ENCODE results near the gene GABRG3. TPM values are rescaled to one million over a fixed set of nuclear protein-coding genes. Genes with fewer than 3 reads are reported as not detected.

Gene GABRG3
- total and polyA plus RNA-seq, 12 donors, result 0.08 to 1.1 (median 0.44) TPM; not detected in 5

DNA sequence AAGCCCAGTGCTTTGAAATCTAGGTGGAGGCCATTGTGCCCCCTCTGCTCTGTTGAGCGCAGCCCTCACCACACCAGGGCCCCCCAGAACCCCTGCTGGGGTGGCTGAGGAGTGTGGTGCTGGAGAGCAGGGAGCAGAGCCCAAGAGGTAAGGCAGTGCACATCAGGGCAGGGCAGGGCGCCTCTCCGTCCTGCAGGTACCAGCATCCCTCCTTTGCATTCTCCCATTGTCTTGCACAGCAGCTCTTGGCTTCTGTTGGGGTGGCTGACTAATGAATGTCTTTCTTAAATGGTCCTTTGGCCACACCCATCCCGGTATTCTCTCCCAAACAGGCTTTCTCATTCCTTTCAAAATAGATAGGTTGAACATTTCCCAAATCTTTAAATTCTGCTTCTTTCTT lies 41.4 kb upstream of the GABRG3 start:
- no peak overlapping the region for H3K4me3 ChIP-seq
- DNase-seq, result no peak
- 65 to 87% (median 80%) methylated on average over 3 to 4 of the region's 4 CpGs for WGBS, 4 donors
- no peaks in the 10 kb centered on the region for H3K9me3 ChIP-seq (replicated peaks in 1 of 3)
- intact Hi-C loops (cut with DNase I), result no loop called here
- H3K36me3 ChIP-seq (replicated peaks in 1 of 2), result no peaks in the 10 kb centered on the region
- no peak overlapping the region for H3K27ac ChIP-seq
- TF ChIP-seq, protein P1, sequence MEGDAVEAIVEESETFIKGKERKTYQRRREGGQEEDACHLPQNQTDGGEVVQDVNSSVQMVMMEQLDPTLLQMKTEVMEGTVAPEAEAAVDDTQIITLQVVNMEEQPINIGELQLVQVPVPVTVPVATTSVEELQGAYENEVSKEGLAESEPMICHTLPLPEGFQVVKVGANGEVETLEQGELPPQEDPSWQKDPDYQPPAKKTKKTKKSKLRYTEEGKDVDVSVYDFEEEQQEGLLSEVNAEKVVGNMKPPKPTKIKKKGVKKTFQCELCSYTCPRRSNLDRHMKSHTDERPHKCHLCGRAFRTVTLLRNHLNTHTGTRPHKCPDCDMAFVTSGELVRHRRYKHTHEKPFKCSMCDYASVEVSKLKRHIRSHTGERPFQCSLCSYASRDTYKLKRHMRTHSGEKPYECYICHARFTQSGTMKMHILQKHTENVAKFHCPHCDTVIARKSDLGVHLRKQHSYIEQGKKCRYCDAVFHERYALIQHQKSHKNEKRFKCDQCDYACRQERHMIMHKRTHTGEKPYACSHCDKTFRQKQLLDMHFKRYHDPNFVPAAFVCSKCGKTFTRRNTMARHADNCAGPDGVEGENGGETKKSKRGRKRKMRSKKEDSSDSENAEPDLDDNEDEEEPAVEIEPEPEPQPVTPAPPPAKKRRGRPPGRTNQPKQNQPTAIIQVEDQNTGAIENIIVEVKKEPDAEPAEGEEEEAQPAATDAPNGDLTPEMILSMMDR (IDR thresholded peaks at IDR 0.05), result no peak
- TF ChIP-seq POLR2A (IDR thresholded peaks at IDR 0.05), result no peak
- no peaks in the 10 kb centered on the region for H3K4me1 ChIP-seq (replicated peaks in 1 of 2)
- H3K27me3 ChIP-seq, result no peaks in the 10 kb centered on the region

DNA sequence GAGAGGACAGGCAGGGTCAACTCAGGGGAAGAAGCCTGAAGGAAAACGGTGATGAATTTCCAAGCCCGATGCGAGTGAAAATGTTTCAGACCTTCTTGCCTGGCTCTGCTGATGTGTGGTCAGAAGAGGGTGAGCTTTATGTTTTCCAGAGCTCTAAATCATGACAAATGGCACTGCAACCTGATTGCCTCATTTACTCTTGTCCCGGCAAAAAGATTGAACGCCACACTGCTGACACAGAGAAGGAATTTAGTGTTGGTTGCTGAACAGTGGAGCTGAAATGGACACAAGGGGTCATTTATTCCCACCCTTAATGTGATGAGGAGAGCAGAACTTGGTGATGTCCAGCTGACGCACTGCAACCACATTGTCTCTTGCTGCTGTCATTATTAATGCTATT lies 36.1 kb upstream of the GABRG3 start:
- no peaks in the 10 kb centered on the region for H3K9me3 ChIP-seq (replicated peaks in 1 of 3)
- intact Hi-C loops (cut with DNase I), result no loop called here
- no peaks in the 10 kb centered on the region for H3K36me3 ChIP-seq (replicated peaks in 1 of 2)
- TF ChIP-seq, protein P1 (IDR thresholded peaks at IDR 0.05), result no peak
- TF ChIP-seq POLR2A (IDR thresholded peaks at IDR 0.05), result no peak
- no peak for DNase-seq
- H3K4me1 ChIP-seq (replicated peaks in 1 of 2), result no peaks in the 10 kb centered on the region
- 58 to 81% (median 71%) methylated on average over 6 of the region's 6 CpGs for WGBS, 4 donors
- H3K4me3 ChIP-seq, result no peak overlapping the region
- no peak overlapping the region for H3K27ac ChIP-seq
- H3K27me3 ChIP-seq, result no peaks in the 10 kb centered on the region

DNA sequence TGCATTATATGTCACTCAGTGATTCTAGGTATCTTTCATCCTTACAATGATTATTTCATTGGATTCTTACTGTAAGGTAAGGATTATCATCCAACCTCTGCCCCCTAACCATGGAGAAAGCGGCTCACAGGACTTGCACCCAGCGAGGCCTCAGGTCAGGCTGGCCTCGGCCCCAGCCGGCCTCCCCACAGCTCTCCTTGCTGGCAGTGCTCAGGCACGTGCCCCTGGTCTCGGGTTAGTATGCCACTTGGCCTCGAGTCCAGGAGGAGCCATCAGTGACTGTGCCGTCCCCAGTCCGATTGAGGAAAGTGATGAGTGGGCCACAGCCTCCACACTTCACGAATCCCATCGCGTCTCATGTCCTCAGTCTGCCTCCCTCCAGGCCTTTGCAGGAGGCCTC lies 35.7 kb upstream of the GABRG3 start:
- H3K27me3 ChIP-seq, result no peaks in the 10 kb centered on the region
- intact Hi-C loops (cut with DNase I), result no loop called here
- DNase-seq, result no peak
- TF ChIP-seq, protein P1 (IDR thresholded peaks at IDR 0.05), result no peak
- no peak for TF ChIP-seq POLR2A (IDR thresholded peaks at IDR 0.05)
- H3K36me3 ChIP-seq (replicated peaks in 1 of 2), result no peaks in the 10 kb centered on the region
- WGBS, 4 donors, result 84 to 89% (median 87%) methylated on average over 7 to 12 of the region's 12 CpGs
- H3K9me3 ChIP-seq (replicated peaks in 1 of 3), result no peaks in the 10 kb centered on the region
- no peaks in the 10 kb centered on the region for H3K4me1 ChIP-seq (replicated peaks in 1 of 2)
- H3K27ac ChIP-seq, result no peak overlapping the region
- H3K4me3 ChIP-seq, result no peak overlapping the region

DNA sequence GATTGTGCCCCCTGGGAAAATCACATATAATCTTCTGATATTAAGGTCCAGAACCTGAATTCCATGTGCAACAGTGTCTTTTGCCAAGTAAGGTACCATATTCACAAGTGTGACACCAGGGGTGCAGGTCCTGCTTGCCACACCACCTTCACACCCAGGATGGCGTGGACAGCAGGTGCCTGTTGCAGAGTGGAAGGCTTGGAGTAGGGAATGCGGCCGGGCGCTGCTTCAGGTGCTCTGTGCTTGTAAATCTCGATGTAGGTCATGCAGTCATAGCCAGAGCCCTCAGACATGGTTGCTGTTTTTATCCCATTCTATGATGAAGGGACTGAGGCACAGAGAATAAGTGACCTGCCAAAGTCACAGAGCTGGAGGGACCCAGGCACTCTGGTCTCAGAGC lies 34.5 kb upstream of the GABRG3 start:
- H3K4me3 ChIP-seq, result no peak overlapping the region
- H3K9me3 ChIP-seq (replicated peaks in 1 of 3), result no peaks in the 10 kb centered on the region
- WGBS, 4 donors, result 80 to 97% (median 88%) methylated on average over 5 of the region's 5 CpGs
- DNase-seq, result no peak
- intact Hi-C loops (cut with DNase I), result no loop called here
- no peaks in the 10 kb centered on the region for H3K36me3 ChIP-seq (replicated peaks in 1 of 2)
- no peaks in the 10 kb centered on the region for H3K27me3 ChIP-seq
- TF ChIP-seq, protein P1 (IDR thresholded peaks at IDR 0.05), result no peak
- no peak for TF ChIP-seq POLR2A (IDR thresholded peaks at IDR 0.05)
- no peak overlapping the region for H3K27ac ChIP-seq
- H3K4me1 ChIP-seq (replicated peaks in 1 of 2), result no peaks in the 10 kb centered on the region

Measured in adrenal gland (tissue), 12 donors.